Stimulated activated CD4-positive, alpha-beta T cell treated with anti-CD3 and anti-CD28 coated beads, Interleukin-4, amount 100 ng/mL, for 24 hours (primary cell): Measurements from ENCODE around the gene EMCN.
"Not testable (repeated sequence)": the region's sequence is repeated elsewhere in the genome, so short reads cannot be mapped to it uniquely, and the experiment has no call there.

ENCODE experiments used
- DNase-seq: peaks from one replicate; pipeline ENCODE4 v3.0.0-alpha.2; 2020

The EMCN gene, protein sequence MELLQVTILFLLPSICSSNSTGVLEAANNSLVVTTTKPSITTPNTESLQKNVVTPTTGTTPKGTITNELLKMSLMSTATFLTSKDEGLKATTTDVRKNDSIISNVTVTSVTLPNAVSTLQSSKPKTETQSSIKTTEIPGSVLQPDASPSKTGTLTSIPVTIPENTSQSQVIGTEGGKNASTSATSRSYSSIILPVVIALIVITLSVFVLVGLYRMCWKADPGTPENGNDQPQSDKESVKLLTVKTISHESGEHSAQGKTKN

GRCh38 chr4:100517864-100518341, at the start of gene EMCN:
Gene EMCN (minus strand): TSS chr4:100518022. CDS start chr4:100517914, 108 bp downstream.
- no peak for DNase-seq

GRCh38 chr4:100566396-100566795, 48.6 kb upstream of the EMCN start:
- no peak for DNase-seq

DNA sequence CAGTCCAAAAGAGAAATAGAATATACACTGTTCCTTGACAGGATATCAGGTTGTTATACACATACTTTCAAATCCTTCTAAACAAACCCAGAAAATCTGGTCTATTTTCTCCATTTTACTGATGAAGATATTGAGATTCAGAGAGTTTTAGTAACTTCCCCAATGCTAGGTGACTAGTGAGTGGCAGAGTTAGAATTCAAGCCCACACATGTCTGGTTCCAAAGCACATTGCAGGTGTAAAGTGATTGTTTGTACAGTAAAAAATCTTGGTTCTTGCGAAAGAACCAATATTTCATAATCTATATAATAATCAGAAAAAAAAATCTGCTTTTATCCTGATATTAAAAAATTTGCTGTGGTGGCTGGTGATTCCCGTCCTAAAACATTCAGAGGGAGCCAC, 39.5 kb upstream of the EMCN start:
- no peak for DNase-seq

DNA sequence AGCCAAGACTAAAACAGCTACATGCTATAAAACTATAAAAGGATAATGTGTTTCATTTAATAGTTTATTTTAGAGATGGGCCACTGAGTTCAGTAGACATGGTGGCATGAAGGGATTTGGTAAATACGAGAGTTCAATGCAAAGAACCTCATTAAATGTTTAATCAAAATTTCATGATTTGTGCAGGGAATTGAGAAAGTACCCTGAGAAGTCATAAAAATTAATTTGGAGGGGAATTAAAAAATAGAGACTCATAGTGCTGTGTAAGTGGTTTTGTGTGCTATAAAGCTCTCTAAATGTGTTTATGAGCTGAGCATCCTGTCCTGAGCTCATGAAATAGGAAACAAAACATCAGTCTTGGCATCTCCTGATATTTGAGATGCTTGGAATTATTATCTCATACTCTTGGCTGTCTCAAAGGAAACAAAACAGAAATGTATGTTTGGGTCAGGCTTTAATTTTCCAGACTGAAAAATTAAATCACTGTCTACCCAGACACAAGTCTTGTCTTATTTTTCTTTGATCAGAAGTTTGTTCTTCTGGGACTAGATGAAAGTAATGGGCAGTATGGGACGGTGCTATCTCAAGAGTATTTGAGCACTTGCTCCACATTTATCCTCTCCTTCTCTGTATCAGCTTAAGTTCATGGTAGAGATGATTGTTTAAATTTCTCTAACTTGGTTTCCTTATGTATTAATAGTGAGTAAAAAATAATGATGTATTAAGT, 38.0 kb upstream of the EMCN start:
- no peak for DNase-seq

DNA sequence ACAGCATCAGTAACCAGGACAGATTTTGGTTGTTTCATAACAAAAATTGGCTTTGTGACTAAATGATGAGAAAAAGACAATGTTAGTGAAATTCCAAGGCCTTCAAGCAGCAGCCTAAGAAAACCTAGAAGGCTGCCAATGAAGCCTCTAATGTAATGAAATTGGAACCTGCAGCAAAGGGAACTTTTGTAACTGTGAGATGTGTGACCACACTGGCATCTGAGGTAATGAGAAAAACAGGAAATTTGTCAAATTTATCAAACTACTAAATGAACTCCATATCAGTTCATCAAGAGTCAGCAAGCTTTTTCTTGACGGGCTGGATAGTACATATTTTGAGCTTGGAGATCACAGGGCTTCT, 30.4 kb upstream of the EMCN start:
- DNase-seq = no peak

- DNase-seq = no peak
Observed at GRCh38 chr4:100547541-100548199, 29.8 kb upstream of the EMCN start.

- DNase-seq = no peak
Observed at GRCh38 chr4:100545427-100545826, 27.6 kb upstream of the EMCN start.

DNA sequence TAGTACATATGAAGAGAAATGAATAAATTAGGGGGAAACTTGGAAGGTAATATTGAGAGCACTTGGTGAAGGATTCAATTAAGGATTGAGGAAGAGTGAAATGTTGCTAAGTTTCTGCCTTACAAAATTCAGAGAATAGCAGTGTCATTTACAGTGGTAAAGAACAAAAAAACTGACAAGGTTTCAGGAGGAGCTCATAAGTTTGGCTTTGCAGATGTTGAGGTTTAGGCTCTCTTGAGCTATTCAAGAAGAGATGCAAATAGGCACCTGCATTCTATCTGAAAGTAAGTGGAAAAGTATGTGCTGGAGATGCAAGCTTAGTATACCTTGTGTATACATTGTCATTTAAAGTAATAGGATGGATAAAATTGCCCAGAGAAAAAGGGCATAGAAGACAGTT, 22.3 kb upstream of the EMCN start:
- no peak for DNase-seq

DNA sequence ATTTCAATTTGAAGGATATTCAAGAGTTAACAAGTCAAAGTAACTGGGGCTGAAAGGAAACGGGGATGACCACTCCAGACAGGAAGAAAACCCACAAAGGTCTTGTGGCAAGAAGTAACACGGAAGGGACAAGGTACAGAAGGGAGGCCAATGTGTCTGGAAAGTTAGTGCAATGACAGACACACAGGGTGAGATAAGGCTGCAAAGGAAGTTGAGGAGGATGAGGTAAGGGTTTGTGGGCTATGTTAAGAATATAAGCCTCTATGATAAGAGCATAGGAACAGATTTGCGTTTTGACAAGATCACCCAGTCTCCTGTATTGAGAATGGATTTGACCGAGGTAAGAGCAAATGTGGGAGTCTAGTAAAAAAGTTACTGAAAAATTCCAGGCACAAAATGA, 21.9 kb upstream of the EMCN start:
- DNase-seq = no peak

DNA sequence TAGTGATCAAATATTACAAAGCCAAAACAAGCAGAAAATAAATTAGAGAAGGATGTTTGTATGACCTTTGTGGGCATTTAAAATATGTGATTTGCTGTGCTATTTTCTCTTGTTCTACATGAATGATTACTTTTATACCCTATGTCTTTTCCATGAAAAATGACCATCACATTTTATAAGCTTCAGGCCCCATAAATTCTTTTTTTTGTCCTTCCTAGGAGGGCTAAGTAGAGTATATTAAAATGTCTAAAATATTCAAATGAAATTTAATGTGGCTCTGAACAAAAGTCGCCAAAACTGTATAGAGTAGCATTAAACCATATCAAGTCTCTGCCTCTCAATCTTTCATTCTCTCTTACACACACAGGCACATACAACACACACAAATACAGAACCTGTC, 15.9 kb upstream of the EMCN start:
- no peak for DNase-seq

DNA sequence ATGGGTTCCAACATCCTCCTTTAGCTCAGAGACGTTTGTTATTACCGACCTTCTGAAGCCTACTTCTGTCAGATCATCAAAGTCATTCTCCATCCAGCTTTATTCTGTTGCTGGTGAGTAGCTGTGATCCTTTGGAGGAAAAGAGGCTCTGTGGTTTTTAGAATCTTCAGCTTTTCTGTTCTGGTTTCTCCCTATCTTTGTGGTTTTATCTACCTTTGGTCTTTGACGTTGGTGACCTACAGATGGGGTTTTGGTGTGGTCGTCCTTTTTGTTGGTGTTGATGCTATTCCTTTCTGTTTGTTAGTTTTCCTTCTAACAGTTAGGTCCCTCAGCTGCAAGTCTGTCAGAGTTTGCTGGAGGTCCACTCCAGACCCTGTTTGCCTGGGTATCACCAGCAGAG, 12.3 kb upstream of the EMCN start:
- DNase-seq = not testable (repeated sequence)

DNA sequence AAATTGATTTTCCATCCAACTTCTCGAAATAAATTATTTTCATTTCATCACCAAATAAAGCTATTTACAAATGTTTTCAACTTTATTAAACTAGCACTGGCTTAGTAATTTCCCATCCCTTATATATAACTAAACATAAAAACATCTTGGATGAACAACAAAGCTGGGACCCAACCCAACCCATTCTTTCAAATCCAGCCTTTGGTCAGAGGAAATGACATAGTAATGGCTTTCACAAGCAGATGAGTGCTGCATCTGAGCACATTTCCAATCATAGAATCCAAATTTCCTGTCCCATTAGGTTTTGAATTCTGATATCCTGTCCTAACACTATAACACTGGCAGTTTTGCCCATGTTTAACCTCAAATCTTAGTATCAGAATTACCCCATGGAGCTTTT, 7.9 kb upstream of the EMCN start:
- DNase-seq = no peak

DNA sequence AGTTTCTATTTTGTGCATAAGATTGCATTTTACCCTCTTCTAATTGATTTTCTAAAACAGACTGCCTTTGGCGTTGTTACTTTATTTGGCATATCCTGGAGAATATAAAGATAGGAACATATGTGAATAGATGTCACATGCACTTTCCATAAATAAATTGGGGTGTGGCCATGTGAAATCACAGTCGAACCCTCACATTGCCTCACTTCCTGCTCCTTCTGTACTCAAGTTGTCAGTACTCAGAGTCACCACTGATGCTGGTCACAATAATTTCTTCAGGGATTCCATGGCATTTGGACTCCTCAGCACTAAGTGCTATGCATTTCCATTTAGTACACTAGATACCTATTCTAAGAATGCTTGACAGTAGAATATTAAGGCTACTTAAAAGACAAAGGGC, 1.4 kb upstream of the EMCN start:
- DNase-seq = no peak

DNA sequence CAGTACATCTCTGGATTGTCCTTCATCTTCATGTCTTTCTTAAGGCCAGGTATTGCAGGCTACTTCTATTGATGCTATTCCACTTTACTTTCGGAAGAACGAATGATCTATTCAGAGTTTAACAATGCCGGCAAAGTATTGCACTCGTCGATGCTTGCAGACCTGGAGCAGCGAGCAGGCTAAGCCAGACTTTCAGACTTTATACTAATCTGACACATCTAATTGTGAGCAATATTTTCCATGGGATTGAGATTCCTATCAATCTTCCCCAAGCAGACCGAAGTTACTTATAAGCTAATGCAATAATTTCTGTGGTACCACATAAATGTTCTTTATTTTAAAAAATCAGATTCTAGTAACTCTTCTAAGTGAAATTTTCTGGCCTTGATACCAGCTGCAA, 1.6 kb downstream of the EMCN start:
- DNase-seq = no peak

DNA sequence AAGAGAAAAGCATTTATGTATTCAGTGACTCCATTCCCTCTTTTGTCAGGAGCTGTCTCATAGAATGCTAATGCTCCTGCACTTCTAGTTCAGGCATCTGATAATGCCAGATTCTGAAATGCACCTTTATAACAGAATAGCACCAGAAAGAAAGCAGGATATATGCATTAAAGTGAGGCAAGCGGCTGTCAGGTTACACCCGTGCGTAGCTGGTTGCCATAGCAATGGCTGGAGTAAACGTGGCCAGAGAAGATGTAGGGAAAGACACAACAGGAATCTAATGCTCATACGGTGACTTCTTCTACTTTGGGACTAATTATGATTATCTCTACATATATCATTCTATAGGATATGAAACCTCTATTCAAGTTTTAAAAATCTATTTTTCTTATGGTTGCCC, 5.9 kb downstream of the EMCN start:
- no peak for DNase-seq

GRCh38 chr4:100510551-100510950, 7.3 kb downstream of the EMCN start:
- no peak for DNase-seq

DNA sequence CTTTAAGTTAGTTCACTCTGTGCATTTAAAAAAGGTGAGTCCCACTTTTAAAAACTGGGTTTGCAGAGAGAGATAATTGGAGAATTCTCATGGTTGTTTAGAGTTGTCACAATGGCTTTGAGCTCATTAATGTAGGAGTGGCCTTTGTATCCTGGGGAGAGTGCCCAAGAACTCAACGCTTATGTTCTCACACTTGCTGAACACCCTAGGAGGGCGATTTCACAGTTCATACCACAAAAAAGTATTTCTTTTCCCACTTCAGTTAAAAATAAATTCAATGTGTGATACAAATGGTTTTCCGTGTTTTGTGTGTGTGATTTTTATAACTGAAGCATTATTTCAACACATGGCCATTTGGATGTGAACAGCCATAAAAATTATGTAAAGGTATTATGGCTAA, 8.4 kb downstream of the EMCN start:
- DNase-seq = no peak

DNA sequence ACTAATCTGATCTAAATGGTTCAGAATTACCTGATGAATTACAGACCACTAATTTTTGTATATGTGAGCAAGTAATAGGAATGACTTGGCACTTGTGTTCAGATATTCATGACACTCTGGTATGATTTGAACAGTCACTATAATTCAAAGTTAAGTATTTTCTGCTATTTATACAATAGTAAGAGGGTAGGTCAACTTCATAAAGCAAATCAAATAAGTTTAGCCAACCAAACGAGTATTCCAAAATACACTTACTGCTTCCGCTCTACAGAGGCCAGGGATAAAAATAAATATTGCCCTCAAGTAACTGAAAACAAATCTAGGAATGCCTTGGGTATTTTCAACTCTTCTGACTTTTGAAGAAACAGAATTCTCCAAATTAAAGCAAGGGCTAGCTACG, 9.1 kb downstream of the EMCN start:
- DNase-seq = no peak

DNA sequence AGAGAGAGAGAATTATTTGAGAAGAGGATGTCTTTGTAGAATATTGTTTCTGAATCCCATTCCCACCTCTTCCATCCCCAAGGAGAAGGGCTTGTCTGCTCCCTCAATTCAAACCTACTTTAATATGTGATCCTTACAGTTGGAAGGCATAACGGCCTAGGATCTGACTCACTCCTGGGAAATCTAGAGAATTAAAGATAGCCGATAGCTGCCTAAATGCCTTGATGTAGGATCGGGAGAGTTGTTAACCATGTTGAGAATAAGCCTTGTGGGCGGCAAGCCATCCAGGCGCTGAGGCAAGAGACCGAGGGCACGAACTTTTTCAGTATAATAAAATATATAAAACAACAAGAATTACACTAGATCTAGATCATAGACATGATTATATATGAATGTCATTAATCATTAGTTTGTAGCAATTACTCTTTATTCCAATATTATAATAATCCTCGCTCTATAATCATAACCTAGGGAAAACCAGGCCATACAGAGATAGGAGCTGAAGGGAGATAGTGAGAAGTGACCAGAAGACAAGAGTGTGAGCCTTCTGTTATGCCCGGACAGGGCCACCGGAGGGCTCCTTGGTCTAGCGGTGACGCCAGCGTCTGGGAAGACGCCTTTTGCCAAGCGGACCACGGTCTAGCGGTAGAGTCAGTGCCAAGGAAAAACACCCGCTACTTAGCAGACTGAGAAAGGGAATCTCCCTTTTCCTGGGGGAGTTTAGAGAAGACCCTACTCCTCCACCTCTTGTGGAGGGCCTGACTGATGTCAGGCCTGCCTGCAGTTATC, 13.5 kb downstream of the EMCN start:
- no peak for DNase-seq

DNA sequence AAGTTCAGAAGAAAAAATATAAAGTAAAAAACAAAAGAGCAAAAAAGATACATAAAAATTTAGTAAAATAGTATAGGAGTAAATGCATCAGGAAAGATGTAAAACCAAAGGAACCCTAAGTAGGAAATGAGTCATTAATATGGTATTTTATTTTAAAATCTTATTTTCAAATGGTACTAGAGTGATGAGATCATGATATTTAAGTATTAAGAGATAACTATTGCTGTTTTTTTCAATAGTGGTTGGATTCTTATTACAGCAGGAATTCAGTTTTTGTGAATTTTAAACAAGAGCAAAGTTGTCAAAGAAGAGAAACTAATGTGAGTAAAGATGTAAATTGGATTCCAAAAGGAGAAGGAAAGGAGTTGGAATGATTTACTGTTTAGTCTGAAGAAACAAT, 20.0 kb downstream of the EMCN start:
- DNase-seq = no peak

GRCh38 chr4:100495074-100495473, 22.7 kb downstream of the EMCN start:
- no peak for DNase-seq

GRCh38 chr4:100494166-100494565, 23.7 kb downstream of the EMCN start:
- no peak for DNase-seq

- DNase-seq = no peak
Observed at GRCh38 chr4:100493756-100494155, 24.1 kb downstream of the EMCN start.
